GM12874 (cell line): ENCODE data around the gene CASP8AP2.

Experiments
- TF ChIP-seq, protein P1 (sequence below): IDR thresholded peaks from 2 replicates; pipeline ENCODE4 v1.5.1; 2011; ENCODE audit warnings: low read depth, mild to moderate bottlenecking, control low read depth, low read length, moderate library complexity; ENCODE audit not compliant: insufficient read depth

Gene CASP8AP2

DNA sequence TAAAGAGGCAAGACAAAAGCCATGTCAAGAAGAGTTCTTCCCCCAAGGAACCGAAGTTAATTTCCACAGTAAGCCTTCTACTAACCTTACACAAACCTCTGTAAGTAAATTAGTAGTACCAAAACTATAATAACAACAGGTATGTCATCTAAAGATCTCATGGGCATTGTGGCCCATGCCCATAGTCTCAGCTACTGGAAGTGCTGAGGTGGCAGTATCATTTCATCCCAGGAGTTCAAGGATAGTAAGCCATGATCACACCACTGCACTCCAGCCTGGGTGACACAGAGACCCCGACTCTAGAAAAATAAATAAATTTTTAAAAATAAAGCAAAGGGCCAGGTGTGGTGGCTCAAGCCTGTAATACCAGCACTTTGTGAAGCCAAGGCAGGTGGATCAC lies 39.3 kb upstream of the CASP8AP2 start:
- TF ChIP-seq, protein P1, sequence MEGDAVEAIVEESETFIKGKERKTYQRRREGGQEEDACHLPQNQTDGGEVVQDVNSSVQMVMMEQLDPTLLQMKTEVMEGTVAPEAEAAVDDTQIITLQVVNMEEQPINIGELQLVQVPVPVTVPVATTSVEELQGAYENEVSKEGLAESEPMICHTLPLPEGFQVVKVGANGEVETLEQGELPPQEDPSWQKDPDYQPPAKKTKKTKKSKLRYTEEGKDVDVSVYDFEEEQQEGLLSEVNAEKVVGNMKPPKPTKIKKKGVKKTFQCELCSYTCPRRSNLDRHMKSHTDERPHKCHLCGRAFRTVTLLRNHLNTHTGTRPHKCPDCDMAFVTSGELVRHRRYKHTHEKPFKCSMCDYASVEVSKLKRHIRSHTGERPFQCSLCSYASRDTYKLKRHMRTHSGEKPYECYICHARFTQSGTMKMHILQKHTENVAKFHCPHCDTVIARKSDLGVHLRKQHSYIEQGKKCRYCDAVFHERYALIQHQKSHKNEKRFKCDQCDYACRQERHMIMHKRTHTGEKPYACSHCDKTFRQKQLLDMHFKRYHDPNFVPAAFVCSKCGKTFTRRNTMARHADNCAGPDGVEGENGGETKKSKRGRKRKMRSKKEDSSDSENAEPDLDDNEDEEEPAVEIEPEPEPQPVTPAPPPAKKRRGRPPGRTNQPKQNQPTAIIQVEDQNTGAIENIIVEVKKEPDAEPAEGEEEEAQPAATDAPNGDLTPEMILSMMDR, result no peak

GRCh38 chr6:89792881-89793280 lies 36.8 kb upstream of the CASP8AP2 start:
- TF ChIP-seq, protein P1, result peak; percentile 61

GRCh38 chr6:89793586-89793985 lies 36.1 kb upstream of the CASP8AP2 start:
- TF ChIP-seq, protein P1, result no peak

- TF ChIP-seq, protein P1, result no peak
Observed at GRCh38 chr6:89794324-89794723, 35.4 kb upstream of the CASP8AP2 start.

DNA sequence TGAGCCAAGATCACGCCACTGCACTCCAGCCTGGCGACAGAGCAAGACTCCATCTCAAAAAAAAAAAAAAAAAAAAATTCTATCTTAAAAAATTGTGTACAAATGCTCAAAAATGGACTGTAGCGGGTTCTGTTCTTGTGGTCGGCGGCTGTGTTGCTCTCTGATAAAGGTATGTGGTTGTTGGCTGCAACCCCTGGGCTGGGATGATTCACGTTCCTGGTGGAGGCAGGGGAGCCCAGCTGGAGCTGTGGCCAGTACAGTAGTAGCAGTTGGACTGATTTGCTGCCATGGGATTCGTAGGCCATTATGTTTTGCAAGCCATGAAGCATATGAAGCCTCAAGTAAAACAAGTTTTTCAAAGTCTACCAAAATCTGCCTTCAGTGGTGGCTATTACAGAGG lies 32.4 kb upstream of the CASP8AP2 start:
- TF ChIP-seq, protein P1, result no peak

GRCh38 chr6:89799096-89799495 lies 30.6 kb upstream of the CASP8AP2 start:
- TF ChIP-seq, protein P1, result no peak

GRCh38 chr6:89799756-89800155 lies 29.9 kb upstream of the CASP8AP2 start:
- TF ChIP-seq, protein P1, result no peak

DNA sequence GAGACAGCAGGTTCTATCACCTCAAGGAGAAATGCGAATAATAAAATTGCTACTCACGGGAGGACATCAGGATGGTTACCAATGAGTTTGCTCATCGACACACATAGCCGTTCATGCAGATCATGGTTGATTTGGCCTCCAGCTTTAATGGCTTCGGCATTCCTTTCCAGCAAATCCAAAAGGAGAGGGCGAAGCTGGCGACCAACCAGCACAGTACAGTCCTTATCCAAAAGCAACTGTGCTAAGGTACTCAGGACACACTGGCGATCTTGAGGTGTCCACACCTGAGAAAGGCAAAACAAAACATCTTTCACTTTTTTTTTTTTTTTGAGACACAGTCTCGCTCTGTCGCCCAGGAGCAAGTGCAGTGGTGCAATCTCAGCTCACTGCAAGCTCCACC lies 26.4 kb upstream of the CASP8AP2 start:
- TF ChIP-seq, protein P1, result no peak
